Karpas-422 (cell line): Measurements from ENCODE around the gene OVCH2. TPM values are rescaled to one million over a fixed set of nuclear protein-coding genes. Genes with fewer than 3 reads are reported as not detected.
A peak's percentile ranks its signal among the peaks of the same experiment; 100 is the strongest.

Experiments
- DNase-seq: peaks from one replicate; pipeline ENCODE4 v3.0.0-alpha.2; 2015
- H2AFZ ChIP-seq: fragments of 200-600 bp; sonication (generic); 2 replicates; pipeline ENCODE4 v1.6.1; 2014; ENCODE audit warnings: antibody characterized with exemption, low read length, mixed read lengths
- H3K27ac ChIP-seq: fragments of 200-600 bp; sonication (generic); 2 replicates; pipeline ENCODE4 v1.5.1; 2014; ENCODE audit warnings: mild to moderate bottlenecking, low read length, moderate library complexity
- H3K27me3 ChIP-seq: fragments of 200-600 bp; sonication (generic); 2 replicates; pipeline ENCODE4 v1.6.1; 2014; ENCODE audit warnings: low read length, mixed read lengths
- H3K36me3 ChIP-seq: fragments of 200-600 bp; sonication (generic); 2 replicates; pipeline ENCODE4 v1.6.1; 2014; ENCODE audit warnings: low read length, mixed read lengths; ENCODE audit not compliant: insufficient read depth
- H3K4me1 ChIP-seq: fragments of 200-600 bp; sonication (generic); 2 replicates; pipeline ENCODE4 v1.6.1; 2014; ENCODE audit warnings: mild to moderate bottlenecking, low read length, mixed read lengths
- H3K4me2 ChIP-seq: fragments of 200-600 bp; sonication (generic); 2 replicates; pipeline ENCODE4 v1.6.1; 2014; ENCODE audit warnings: low read length, low read depth, mild to moderate bottlenecking; ENCODE audit not compliant: poor library complexity, severe bottlenecking
- H3K4me3 ChIP-seq: fragments of 200-600 bp; sonication (generic); 2 replicates; pipeline ENCODE4 v1.5.1; 2014; ENCODE audit warnings: mild to moderate bottlenecking, antibody characterized with exemption, low read length, mixed read lengths
- H3K79me2 ChIP-seq: fragments of 200-600 bp; sonication (generic); 2 replicates; pipeline ENCODE4 v1.6.1; 2014; ENCODE audit warnings: mild to moderate bottlenecking, low read length, mixed read lengths
- H3K9ac ChIP-seq: fragments of 200-600 bp; sonication (generic); 2 replicates; pipeline ENCODE4 v1.6.0; 2014; ENCODE audit warnings: low read length
- H3K9me2 ChIP-seq: fragments of 200-600 bp; sonication (generic), shearing (Covaris generic); replicated peaks from 2 replicates; pipeline ENCODE4 v1.6.0; 2014; ENCODE audit warnings: mild to moderate bottlenecking, low read length, moderate library complexity; ENCODE audit not compliant: insufficient read depth
- H3K9me3 ChIP-seq: fragments of 300-700, 200-600 bp; sonication (generic); 2 replicates; pipeline ENCODE4 v1.6.1; 2014; ENCODE audit warnings: low read length, mixed read lengths
- H4K20me1 ChIP-seq: fragments of 200-600 bp; sonication (generic); 2 replicates; pipeline ENCODE4 v1.6.1; 2014; ENCODE audit warnings: mild to moderate bottlenecking, antibody characterized with exemption, low read length, low read depth; ENCODE audit not compliant: insufficient read depth
- total RNA-seq: library from RNA; depleted of rRNA; stranded (reverse); fragments of >200 nt; shearing (Covaris generic); gene quantifications from 2 replicates; pipeline ENCODE4 v1.2.3, GENCODE V29; 2014; ENCODE audit warnings: low replicate concordance

The OVCH2 gene
- total RNA-seq, 1 experiment from 2014 or later, result not detected

DNA sequence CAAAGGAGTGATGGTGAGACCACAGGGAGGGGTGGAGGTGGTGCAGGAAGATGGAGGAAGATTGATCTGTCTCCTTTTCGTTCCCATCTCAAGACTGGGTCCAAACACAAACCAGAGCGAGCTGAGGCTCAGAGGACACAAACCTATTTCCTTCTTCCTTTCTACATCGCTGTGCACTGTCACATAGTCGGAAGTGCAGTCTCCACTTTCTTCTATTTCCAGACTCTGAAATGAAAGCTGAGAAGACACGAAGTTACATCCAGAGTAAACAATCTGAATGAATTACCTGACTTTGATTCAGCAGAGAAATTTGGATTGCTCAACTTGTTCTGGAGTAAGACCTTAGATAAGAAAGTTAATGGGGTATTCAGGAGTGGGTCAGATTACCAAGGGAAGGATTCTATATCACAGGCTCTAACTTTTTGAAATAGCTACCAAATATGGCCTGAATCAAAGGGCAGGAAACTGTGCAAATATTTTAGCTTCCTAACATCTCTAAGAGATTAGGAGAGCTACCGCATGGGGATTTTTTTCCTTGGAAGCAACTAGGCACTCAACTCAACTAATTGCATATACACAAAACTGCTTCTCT lies 14.4 kb downstream of the OVCH2 start:
- Histone ChIP-seq H3K4me3 (no peak overlapping the region), H3K4me2 (peak overlapping the region; percentile 43), H3K9me3 (no peaks in the 10 kb centered on the region), H3K9me2 (no peaks in the 10 kb centered on the region), H3K4me1 (peaks cover 24% of the 10 kb centered on the region), H3K27me3 (no peaks in the 10 kb centered on the region), H2AFZ (no peak overlapping the region), H3K9ac (no peak overlapping the region), H3K36me3 (no peaks in the 10 kb centered on the region), H3K79me2 (no peaks in the 10 kb centered on the region), H4K20me1 (no peaks in the 10 kb centered on the region), H3K27ac (no peak overlapping the region)
- DNase-seq, result no peak

DNA sequence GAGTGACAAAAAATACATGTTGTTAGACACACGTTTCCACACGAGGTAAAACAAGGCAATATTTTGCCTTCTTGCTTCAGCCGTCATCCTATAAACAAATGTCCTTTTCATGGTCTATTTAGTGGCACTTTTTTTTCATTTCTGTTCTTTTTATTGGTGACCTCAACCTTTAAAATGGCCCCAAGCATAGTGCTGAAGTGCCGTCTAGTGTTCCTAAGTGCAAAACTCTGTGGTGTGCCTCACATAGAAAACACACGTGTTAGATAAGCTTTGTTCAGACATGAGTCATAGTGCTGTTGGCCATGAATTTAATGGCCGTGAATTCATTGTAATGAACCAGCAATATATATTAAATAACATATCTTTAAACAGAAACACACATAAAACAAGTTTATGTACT lies 15.6 kb downstream of the OVCH2 start:
- H3K27me3 ChIP-seq, result no peaks in the 10 kb centered on the region
- no peak overlapping the region for H3K4me3 ChIP-seq
- H3K4me2 ChIP-seq, result no peak overlapping the region
- H3K9me3 ChIP-seq, result no peaks in the 10 kb centered on the region
- no peaks in the 10 kb centered on the region for H3K79me2 ChIP-seq
- no peak overlapping the region for H3K27ac ChIP-seq
- H3K9ac ChIP-seq, result no peak overlapping the region
- H3K4me1 ChIP-seq, result peaks cover 24% of the 10 kb centered on the region
- H3K36me3 ChIP-seq, result no peaks in the 10 kb centered on the region
- H2AFZ ChIP-seq, result no peak overlapping the region
- no peaks in the 10 kb centered on the region for H4K20me1 ChIP-seq
- H3K9me2 ChIP-seq, result no peaks in the 10 kb centered on the region
- peak; percentile 55 for DNase-seq

DNA sequence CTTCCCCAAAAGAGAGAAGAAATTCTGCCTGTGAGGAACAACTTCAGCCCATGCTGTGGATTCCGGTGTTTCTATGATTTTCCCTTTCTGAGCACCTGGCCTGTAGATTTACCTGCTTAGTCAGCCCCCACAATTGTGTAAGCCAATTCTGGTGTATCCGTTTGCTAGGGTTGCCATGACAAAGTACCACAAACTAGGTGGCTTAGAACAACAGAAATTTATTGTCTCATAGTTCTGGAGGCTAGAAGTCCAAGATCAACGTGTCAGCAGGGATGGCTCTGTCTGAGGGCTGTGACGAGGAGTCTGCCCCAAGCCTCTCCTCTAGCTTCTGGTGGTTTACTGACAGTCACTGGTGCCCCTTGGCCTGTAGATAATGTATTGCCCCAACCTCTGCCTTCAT lies 17.0 kb downstream of the OVCH2 start:
- Histone ChIP-seq H3K4me3 (no peak overlapping the region), H3K79me2 (no peaks in the 10 kb centered on the region), H3K9ac (no peak overlapping the region)

DNA sequence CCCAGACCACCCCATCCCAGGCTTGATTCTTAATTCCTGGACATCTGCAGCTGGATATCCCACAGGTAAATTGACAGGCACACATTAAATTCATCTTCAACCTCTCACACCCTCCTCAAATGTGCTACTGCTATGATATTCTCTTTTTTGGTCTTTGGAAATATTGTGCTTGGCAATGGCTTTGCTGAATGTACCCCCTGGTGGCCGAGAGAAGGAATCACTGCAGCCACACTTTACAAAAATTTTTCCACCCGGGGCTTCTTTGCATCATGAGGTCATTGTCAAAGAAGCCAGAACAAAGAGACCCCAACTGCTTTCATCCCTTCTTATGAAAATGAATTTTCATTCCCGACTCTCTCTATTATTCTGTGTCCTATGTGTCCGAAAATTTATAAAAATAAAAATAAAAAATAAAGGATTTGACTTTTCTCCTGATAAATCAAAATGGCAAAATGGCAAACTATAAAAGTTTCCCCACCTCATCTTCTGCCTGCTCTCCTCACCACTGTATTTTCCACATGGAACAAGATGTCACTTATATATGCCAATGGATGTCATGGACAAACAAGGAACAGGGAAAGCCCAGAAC lies 17.9 kb downstream of the OVCH2 start:
- H3K4me2 ChIP-seq, result no peak overlapping the region
- H2AFZ ChIP-seq, result no peak overlapping the region
- DNase-seq, result peak; percentile 75
- peaks cover 20% of the 10 kb centered on the region for H3K4me1 ChIP-seq
- H3K79me2 ChIP-seq, result no peaks in the 10 kb centered on the region
- H3K4me3 ChIP-seq, result no peak overlapping the region
- no peaks in the 10 kb centered on the region for H3K9me2 ChIP-seq
- H3K36me3 ChIP-seq, result no peaks in the 10 kb centered on the region
- no peak overlapping the region for H3K27ac ChIP-seq
- H3K27me3 ChIP-seq, result no peaks in the 10 kb centered on the region
- no peaks in the 10 kb centered on the region for H4K20me1 ChIP-seq
- no peaks in the 10 kb centered on the region for H3K9me3 ChIP-seq
- H3K9ac ChIP-seq, result no peak overlapping the region

More for the DNA sequence above, 17.0 kb downstream of the OVCH2 start:
- H3K27me3 ChIP-seq, result no peaks in the 10 kb centered on the region
- no peak overlapping the region for H2AFZ ChIP-seq
- H3K9me3 ChIP-seq, result no peaks in the 10 kb centered on the region
- DNase-seq, result no peak
- H3K4me1 ChIP-seq, result peaks cover 24% of the 10 kb centered on the region
- no peaks in the 10 kb centered on the region for H3K9me2 ChIP-seq
- H3K4me2 ChIP-seq, result no peak overlapping the region
- H3K36me3 ChIP-seq, result no peaks in the 10 kb centered on the region
- no peaks in the 10 kb centered on the region for H4K20me1 ChIP-seq
- no peak overlapping the region for H3K27ac ChIP-seq

DNA sequence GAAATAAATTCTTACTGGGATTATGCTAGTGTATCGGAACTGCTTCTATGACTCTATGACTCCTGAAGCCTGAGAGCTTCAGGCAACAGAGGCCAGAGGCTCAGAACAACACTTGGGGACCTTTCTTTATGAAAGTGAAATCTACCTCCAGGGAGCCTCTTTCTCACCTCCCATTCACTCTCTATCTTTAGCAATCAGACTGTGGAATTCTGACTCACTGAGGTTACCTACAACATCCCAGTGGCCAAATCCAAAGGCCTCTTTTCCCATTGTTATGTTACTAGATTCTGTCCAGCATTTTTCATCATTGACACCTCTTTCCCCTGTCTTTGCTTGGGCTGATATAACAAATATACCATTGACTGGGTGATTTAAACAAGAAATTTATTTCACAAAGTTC lies 18.9 kb downstream of the OVCH2 start:
- peaks cover 11% of the 10 kb centered on the region for H3K4me1 ChIP-seq
- H3K79me2 ChIP-seq, result no peaks in the 10 kb centered on the region
- H3K27me3 ChIP-seq, result no peaks in the 10 kb centered on the region
- no peak overlapping the region for H3K27ac ChIP-seq
- H3K4me2 ChIP-seq, result no peak overlapping the region
- no peaks in the 10 kb centered on the region for H3K9me3 ChIP-seq
- DNase-seq, result no peak
- H4K20me1 ChIP-seq, result no peaks in the 10 kb centered on the region
- H3K4me3 ChIP-seq, result no peak overlapping the region
- no peak overlapping the region for H2AFZ ChIP-seq
- H3K9ac ChIP-seq, result no peak overlapping the region
- H3K36me3 ChIP-seq, result no peaks in the 10 kb centered on the region
- H3K9me2 ChIP-seq, result no peaks in the 10 kb centered on the region

DNA sequence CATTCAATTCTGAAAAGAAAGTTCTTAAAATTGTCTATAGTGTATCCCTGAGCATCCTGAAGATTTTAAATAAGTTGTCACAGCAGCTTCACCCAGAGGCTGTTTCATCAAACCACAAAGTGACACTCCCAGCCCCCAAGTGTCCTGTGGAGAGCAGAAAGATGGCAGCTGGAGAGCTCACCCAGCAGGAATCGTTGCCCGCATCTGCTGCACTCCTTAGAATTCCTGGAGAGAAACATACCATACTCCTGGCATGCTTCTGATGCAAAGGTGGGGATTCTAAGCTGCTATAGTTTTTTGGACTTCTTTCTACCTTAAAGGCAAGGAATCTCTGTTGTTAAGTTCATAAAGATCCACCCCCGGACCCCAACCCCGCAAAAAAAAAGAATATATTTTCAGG lies 19.5 kb downstream of the OVCH2 start:
- no peak overlapping the region for H3K9ac ChIP-seq
- H3K27me3 ChIP-seq, result no peaks in the 10 kb centered on the region
- H3K9me2 ChIP-seq, result no peaks in the 10 kb centered on the region
- H3K4me2 ChIP-seq, result no peak overlapping the region
- H3K4me3 ChIP-seq, result no peak overlapping the region
- no peaks in the 10 kb centered on the region for H4K20me1 ChIP-seq
- H3K36me3 ChIP-seq, result no peaks in the 10 kb centered on the region
- DNase-seq, result no peak
- no peaks in the 10 kb centered on the region for H3K79me2 ChIP-seq
- H3K9me3 ChIP-seq, result no peaks in the 10 kb centered on the region
- no peak overlapping the region for H2AFZ ChIP-seq
- H3K4me1 ChIP-seq, result peaks cover 5% of the 10 kb centered on the region
- H3K27ac ChIP-seq, result no peak overlapping the region

DNA sequence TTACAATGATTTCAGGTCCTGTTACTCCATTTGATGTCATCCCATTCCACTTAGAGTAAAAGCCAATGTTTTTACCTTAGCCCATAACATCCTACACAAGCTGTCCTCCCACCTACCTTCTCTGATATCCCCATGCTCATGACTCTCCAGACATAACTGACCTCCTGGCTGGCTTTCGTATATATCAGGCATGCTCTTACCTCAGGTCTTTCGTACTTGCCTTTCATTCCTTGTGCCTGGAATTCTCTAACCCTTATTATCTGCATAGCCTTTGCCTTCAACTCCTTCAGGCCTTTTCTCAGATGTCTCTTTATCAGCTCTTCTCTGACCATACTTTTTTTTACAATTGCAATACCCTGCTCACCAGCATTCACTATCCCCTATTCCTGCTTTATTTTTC lies 22.7 kb downstream of the OVCH2 start:
- DNase-seq, result no peak
- Histone ChIP-seq H3K9me2 (no peaks in the 10 kb centered on the region), H3K79me2 (no peaks in the 10 kb centered on the region), H3K4me2 (no peak overlapping the region), H3K27ac (no peak overlapping the region), H4K20me1 (no peaks in the 10 kb centered on the region), H3K27me3 (no peaks in the 10 kb centered on the region), H3K9me3 (no peaks in the 10 kb centered on the region), H3K9ac (no peak overlapping the region), H3K36me3 (no peaks in the 10 kb centered on the region), H2AFZ (no peak overlapping the region), H3K4me3 (no peak overlapping the region), H3K4me1 (no peaks in the 10 kb centered on the region)

DNA sequence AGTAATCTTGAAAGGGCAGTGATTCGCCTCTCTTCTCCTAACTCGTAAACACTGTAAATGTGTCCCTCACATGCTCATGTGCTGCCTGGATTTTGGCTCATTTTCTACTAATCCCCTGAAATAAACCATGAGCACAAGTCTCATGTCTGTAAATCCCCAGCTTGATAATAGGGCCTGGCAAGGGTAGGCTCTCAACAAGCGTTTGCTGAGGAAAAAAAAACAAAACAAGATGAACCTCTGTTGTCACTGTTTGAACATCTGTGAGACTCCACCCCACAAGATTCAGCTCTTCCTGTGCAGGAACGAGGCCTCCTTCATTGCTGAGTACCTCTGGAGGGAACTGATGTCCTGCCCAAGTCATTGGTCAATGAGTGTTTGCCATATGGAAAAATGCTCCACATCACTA lies 28.5 kb downstream of the OVCH2 start:
- H4K20me1 ChIP-seq, result no peaks in the 10 kb centered on the region
- H2AFZ ChIP-seq, result no peak overlapping the region
- H3K79me2 ChIP-seq, result no peaks in the 10 kb centered on the region
- H3K9me2 ChIP-seq, result no peaks in the 10 kb centered on the region
- H3K4me1 ChIP-seq, result 0 out of 2 replicates have a peak, but pooled peaks cover 4% of the 10 kb centered on the region
- H3K9me3 ChIP-seq, result no peaks in the 10 kb centered on the region
- H3K4me3 ChIP-seq, result no peak overlapping the region
- H3K9ac ChIP-seq, result no peak overlapping the region
- no peak overlapping the region for H3K27ac ChIP-seq
- H3K4me2 ChIP-seq, result no peak overlapping the region
- H3K27me3 ChIP-seq, result no peaks in the 10 kb centered on the region
- DNase-seq, result no peak
- no peaks in the 10 kb centered on the region for H3K36me3 ChIP-seq
